GM10847 (cell line): ENCODE data around the gene STRN3.

Experiments
- POLR2A ChIP-seq: IDR thresholded peaks from 2 replicates; pipeline ENCODE4 v1.6.1; 2011; ENCODE audit not compliant: insufficient read length; ENCODE audit errors: extremely low read depth

Gene STRN3

DNA sequence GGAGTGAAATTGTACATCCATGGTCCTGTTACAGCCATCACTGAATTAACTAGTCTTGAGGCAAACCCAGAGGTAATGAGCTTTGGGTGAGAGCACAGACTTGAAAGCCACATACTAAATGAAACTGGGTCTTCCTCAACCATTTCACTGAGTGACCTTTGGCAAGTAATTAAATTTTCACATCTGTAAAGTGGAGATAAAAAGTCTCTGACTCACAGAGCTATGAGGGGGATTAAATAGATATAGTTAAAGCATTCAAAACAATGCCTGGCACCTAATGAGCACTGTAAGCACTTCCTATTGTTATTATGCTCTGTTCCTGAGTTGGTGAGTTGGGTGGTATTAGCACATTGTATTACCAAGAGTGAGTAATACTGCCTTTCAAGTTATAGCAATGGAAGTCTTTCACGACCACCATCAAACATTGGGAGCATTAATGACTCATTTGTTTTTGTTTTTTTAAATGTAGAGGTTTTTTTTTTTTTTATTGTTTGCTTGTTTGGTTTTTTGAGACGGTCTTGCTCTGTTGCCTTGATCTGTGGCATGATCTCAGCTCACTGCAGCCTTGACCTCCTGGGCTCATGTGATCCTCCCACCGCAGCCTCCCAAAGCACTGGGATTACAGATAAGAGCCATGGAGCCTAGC is 12.5 kb upstream of the STRN3 start:
- TF ChIP-seq POLR2A: no peak

DNA sequence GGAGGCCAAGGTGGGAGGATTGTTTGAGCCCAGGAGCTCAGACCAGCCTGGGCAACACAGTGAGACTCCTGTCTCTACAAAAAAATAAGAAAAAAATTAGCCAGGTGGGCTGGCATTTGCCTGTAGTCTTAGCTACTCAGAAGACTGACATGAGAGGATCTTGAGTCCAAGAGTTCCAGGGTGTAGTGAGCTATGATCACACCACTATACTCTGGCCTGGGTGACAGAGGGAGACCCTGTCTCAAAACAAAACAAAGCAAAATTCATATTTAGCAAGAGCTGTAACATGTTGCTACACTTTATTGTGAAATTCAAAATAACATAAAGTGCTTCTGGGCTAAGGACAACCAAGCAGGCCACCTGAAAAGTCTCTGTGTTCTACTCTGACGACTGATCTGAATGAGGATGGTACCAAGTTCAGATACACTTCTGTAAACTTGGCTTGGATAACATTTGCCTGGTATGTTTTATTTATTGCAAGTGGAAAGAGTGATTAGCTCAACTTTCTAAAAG is 11.6 kb upstream of the STRN3 start:
- TF ChIP-seq POLR2A: no peak

DNA sequence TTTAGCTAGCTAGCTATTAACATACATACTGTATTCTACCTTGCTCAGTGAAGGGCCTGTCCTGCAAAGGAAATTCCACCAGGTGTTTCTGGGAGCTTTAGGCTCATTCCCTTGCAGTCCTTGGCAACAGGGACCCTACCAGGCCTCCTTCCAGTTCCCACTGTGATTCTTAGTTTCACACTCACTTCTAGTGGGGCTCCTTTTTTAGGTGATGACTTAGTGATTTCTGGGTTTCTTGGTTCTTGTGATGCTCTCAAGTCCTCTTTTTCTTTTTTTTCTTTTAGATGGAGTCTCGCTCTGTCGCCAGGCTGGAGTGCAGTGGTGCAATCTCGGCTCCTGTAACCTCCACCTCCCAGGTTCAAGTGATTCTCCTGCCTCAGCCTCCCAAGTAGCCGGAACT is 10.4 kb upstream of the STRN3 start:
- no peak for TF ChIP-seq POLR2A

DNA sequence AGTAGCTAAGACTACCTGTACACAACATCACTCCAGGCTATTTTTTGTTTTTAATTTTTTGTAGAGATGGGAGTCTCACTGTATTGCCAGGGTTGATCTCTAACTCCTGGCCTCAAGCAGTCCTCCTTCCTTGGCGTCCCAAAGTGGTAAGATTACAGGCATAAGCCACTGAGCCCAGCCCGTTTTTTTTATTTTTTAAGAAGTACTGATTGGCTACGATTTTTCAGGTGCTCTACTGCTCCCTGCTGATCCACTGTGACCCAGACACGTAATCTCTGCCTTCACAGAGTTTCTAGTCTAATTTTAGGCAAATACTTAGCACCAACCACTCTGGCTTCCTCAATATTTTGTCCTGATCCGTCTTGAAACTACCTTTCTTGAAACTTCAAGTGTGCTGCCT is 4.3 kb upstream of the STRN3 start:
- no peak for TF ChIP-seq POLR2A

DNA sequence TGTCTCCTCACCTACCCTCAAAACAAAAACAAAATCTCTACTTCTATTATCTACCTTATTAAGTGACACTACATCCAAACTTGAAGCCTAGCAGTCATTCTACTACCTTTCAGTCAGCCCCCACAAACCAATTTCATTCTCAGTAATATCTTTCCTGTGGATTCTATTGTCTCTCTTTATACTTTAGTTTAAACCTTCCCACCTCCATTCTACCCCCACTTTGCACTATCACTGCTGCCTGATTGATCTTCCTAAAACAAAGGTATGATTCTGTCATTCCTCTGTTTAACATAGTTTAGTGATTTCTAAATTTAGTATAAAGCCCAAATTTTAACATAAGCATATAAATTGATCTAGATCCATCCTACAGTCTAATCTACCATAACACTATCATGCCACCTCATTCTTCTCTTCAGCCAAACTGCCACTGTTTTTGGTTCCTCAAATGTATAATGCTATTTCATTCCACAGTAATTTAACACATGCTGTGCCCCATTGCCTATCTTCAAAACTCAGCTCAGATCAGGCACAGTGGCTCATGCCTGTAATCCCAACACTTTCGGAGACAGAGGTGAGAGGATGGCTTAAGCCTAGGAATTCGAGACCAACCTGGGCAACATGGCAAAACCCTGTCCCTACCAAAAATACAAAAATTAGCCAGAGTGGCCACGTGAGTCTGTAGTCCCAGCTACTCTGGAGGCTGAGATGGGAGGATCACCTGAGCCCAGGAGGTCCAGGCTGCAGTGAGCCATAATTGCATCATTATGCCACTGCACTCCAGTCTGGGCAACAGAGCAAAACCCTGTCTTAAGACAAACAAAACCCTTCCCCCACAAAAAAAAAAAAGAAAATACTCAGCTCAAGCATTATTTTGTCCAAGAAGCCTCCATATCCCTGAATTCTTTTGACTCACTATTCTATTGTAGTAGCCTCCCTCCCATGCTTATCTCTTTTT is 3.1 kb upstream of the STRN3 start:
- TF ChIP-seq POLR2A: no peak

DNA sequence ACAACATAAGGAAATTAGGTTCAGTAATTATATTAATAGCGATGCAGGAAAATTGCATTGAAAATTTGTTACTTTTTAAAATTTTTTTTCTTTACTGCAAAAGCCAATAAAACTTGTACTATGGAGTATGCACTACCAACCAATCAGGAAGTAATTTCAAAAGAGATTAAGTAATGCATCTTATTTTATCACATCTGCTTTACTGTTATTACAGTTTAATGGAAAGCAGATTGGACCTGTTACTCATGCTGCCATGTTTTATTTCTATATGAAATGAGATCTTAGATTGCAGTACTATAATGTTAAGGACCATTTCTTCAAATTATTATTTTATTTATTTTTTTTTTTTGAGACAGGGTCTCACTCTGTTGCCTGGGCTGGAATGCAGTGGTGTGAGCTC is 1.7 kb upstream of the STRN3 start:
- TF ChIP-seq POLR2A: no peak

DNA sequence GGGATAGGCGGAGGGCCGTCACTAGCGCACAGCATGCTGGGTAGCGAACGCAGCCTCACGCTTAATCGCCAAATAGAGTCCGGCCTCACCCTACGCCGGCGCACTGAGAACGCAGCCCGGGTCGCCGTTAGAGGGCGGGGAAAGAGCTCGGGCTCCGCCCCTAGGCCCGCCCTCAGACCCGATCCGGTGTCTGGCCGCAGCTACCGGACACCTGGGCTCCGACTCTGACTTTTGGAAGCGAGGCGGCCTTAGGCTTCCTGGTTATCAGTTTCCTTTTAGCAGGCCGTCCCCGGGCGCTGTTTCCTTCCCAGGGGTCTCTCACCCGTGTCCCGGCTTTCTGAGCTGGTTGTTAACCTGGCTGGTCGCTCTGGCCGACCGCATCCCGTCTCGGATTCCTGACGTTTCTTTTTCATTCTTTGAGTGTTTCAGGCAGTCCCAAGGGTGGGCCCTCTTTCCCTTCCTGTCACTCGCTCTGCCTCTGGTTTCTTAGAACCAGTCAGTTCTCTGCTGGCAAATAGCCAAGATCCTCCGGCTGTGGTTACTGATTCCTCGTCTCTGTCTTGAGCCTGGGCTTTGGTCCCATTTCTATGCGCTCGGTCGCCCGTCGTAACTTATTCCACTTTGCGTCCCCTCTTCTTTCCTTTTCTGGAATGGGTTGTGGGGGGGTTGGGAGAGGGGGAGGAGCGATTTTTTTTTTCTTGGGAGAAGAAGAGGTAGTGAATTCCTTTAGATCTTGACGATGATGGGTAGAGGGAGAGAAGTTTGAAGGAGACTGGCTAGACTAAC is 464 bp upstream of the STRN3 start:
- TF ChIP-seq POLR2A: peak; percentile 82

DNA sequence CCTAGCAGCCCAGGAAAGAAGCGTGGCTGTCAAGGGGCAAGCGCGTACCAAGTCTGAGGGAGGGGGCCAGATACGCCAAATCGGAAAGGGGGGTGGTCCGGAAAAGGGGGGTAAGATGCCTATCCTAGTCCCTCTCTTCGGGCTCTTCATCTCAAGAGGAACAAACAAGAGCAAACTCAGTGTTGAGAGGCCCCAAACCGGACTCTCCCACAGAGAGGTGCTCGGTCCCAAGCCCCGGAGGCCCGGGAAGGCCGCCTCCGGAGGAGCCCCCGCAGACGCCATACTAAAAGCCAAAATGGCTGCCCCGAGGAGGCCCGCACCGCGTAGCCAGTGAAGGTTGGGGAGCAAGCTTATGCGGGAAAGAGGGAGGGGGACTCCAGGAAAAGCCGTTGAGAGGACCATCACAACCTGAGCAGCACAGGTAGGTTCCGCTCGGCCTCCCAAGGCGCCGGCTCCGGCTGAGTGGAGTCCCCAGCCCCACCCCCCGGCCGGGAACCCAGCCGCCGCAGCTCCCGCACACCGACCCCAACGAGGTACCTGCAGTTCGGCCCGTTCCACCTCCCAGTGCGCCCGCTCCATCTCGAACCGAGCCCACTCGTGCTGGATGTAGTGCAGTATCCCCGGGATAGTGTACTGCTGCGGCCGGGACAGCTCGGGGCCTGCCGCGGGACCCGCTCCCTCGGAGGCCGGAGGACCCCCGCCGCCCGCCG is 657 bp downstream of the STRN3 start, which contains the start of gene AP4S1:
AP4S1 (plus strand) TSS at position 283 of the 710 bp plus-strand sequence. CDS start 40,548 bp downstream, outside the sequence.
- peak; percentile 26 for TF ChIP-seq POLR2A

DNA sequence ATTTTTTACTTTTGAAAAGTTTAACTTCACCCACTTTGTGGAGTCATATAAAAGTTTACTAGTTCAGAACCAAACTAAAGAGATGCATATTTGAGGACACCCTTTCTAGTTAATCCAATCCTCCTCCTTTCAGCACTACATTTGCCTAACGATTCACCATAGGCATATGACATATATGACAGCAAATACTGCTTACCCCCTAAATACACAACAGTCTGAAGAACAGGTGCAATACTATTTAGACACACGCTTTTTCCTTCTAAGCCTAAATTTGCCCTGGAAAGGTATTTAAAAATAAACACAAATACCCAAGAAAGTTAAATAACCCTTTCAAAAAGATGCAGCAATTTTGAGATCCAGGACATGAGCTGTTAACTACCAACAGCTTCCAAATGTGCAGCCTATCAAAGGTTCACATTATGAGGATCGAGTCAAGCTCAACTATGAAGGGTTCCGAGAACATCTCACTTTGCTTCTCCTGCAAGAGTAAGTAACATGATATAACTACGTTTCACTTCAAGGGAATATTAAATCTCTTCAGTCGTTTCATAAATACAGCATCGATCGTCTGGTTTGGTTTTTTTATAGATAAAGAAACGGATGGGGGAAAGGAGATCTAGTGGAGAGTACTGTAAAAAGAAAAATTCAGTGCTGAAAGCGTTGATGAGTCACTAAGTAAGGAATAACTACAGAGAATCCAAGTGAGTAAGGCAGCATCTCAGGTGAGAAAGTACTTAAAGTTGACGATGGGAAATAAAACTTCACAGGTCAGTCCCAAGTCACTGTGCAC is 1.4 kb downstream of the STRN3 start:
- TF ChIP-seq POLR2A: no peak

DNA sequence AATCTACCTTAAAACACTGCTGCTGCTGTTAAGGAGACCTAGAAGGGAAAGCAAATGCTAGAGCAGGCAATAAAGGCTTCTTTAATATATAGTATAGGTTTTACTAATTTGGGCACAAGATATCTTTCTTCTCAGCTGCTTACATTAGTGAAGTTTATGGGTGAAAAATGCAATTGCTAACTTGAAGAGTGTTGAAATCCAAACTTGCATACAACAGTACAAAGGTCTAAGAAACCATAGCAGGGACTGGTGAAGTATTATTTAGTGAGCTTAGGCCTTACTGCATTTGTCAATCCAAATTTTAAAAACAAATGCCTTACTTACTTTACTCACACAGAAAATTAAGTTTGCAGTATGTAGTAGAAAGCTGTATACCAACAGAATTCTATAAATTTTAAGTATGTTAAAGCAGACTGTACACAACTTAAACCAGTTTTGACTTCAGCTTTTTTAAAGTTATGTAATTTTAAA is 2.1 kb downstream of the STRN3 start:
- TF ChIP-seq POLR2A: no peak

DNA sequence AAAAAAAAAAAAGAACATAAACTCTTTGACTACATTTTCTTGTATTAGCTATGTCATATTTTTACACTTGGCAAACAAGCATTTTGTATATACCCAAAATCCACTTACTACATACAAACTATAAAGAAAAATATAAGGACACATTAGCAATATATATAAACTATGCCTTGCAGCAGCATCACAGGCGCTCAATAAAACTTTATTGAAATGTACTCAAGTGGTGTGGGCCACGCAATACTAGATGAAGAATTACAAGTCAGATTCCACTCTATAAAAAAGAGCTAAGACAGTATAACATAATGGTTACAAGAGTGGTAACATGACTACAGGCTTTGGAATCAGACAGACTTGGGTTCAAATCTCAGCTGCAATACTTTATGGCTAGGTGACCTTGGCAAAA is 3.8 kb downstream of the STRN3 start:
- TF ChIP-seq POLR2A: no peak

DNA sequence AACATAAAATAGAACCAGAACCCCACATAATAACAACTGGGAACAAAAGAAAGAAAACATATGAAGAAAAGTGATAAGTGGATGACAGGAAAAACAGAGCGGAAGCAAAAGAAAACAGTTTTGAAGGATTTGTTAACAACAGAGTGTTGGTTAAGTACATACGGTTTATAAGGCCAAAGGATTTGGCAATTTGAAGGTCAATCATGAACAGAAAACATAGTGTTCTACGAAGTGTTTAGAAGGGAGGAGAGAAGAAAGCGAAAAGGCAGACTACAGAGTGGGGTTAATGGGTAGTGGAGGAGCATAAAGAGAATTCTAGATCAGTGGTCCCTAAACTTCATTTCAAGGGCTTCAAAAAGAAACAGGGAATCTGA is 4.6 kb downstream of the STRN3 start:
- TF ChIP-seq POLR2A: no peak

DNA sequence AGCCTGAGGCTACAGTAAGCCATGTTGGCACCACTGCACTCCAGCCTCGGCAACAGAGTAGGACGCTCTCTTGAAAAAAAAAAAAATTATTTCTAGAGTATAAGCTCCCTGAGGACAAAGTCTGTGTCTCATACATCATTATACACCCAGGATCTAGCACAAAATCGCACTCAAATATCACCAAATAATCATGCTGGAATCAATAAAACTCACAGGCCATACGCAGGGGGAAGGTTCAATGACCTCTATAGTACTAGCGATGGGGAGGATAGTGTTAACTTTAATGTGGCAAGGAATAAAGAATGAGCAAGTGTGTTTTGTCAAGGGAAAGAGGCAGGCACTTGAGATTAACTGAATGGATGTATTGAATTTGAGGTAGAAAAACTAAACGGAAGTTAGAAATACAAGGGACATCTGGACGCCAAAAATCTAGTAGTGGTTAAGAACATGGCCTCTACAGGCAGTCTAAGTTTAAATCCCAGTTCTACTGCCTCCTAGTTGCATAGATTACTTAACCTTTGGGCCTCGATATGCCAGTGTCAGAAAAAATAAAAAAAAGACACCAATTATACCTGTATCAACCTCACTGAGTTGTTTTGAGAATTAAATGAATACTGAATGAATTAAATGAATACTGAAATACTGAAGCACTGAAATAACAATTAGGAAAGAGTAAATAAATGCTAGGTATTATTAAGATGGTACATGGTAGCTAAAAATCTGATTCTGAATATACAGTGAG is 5.2 kb downstream of the STRN3 start:
- TF ChIP-seq POLR2A: no peak
